ENCODE measurements around the gene APOBEC2. TPM values are rescaled to one million over a fixed set of nuclear protein-coding genes. Genes with fewer than 3 reads are reported as not detected.

Gene APOBEC2
- total and polyA plus RNA-seq, 2 of the 4 experiments (the other 2 are of a cell fraction), result not detected

DNA sequence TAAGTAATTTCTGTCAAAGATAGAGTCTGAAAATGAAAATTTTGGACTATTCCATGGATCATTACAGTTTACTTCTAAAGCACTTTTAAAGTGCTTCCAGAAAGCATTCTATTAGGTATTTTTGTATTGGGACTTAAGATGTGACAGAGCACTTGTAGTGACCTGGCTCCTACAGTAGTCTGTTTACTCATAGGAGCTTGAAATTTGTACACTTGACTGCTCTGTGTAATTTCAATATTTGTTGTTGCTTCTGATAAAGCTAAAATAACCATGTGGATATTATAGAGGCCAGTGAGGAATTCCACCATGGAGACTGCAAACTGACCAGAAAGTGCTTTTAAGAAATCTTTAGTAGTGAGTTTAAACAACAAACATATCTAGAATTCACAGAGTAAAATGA is 30.1 kb downstream of the APOBEC2 start:
- Histone ChIP-seq H3K18ac (ENCODE audit: low read depth, low read length) (no peak overlapping the region), H3K4me1 (ENCODE audit: control insufficient read depth, insufficient read depth, low read length) (no peaks in the 10 kb centered on the region), H2AFZ (replicated peaks; ENCODE audit: low read length, poor library complexity) (no peak overlapping the region), H2BK120ac (ENCODE audit: low read depth, low read length) (no peak overlapping the region), H2BK5ac (ENCODE audit: low read depth, low read length, poor library complexity, severe bottlenecking) (no peak overlapping the region), H4K20me1 (ENCODE audit: insufficient read depth, low read length) (no peaks in the 10 kb centered on the region), H2AK5ac (ENCODE audit: low read depth, low read length) (no peak overlapping the region), H2BK15ac (ENCODE audit: low read depth, low read length) (no peak overlapping the region), H3K4ac (ENCODE audit: low read depth, low read length) (no peak overlapping the region), H3K14ac (replicated peaks; ENCODE audit: low read depth, low read length) (no peak overlapping the region), H3K36me3 (ENCODE audit: control insufficient read depth, insufficient read depth, low read length) (peaks cover 14% of the 10 kb centered on the region), H4K91ac (ENCODE audit: insufficient read depth, low read depth, low read length) (no peak overlapping the region), H3K9ac (ENCODE audit: low read depth, low read length) (no peak overlapping the region), H3K27me3 (ENCODE audit: control insufficient read depth, insufficient read depth, low read length) (no peaks in the 10 kb centered on the region), H4K8ac (ENCODE audit: low read depth in 2 of 2, low read length in 2 of 2) (no peak overlapping the region), H3K9me1 (ENCODE audit: insufficient read depth, low read length) (no peaks in the 10 kb centered on the region), H4K5ac (ENCODE audit: low read depth, low read length) (no peak overlapping the region), H3K56ac (ENCODE audit: extremely low read depth, insufficient read depth, low read length) (no peak overlapping the region), H3K9me3 (ENCODE audit: control insufficient read depth, insufficient read depth, low read length) (no peaks in the 10 kb centered on the region), H3K79me1 (ENCODE audit: low read depth in 1 of 2, low read length in 2 of 2) (peaks cover 17 to 22% of the 10 kb centered on the region in 2 experiments), H2AK9ac (replicated peaks; ENCODE audit: low read depth, low read length, poor library complexity) (no peak overlapping the region), H3K23ac (ENCODE audit: low read depth, low read length) (no peak overlapping the region), H3K27ac (ENCODE audit: insufficient read depth, low read length) (no peak overlapping the region), H3K4me2 (ENCODE audit: low read depth, low read length) (no peak overlapping the region), H2BK20ac (ENCODE audit: low read depth, low read length) (no peak overlapping the region), H3K4me3 (ENCODE audit: insufficient read depth, low read depth, low read length) (no peak overlapping the region)
- in situ Hi-C loops (cut with MboI; ENCODE audit: low sequenced_read_pairs) (no loop called here), dilution Hi-C loops (cut with HindIII; ENCODE audit: low sequenced_read_pairs, unreplicated experiment) (no loop called here), intact Hi-C loops (cut with micrococcal nuclease) (no loop called here)
- TF ChIP-seq RCOR1 (IDR thresholded peaks at IDR 0.05; ENCODE audit: insufficient replicate concordance, low read length) (no peak), RFX5 (IDR thresholded peaks at IDR 0.05; ENCODE audit: low read depth, low read length) (no peak), FOS (IDR thresholded peaks at IDR 0.05; ENCODE audit: low read depth, low read length) (no peak), BHLHE40 (IDR thresholded peaks at IDR 0.05; ENCODE audit: low read depth, low read length) (no peak), MAZ (IDR thresholded peaks at IDR 0.05; ENCODE audit: borderline replicate concordance, low read depth, low read length) (no peak), CEBPB (IDR thresholded peaks at IDR 0.05; ENCODE audit: low read depth, low read length) (no peak), RAD21 (IDR thresholded peaks at IDR 0.05; ENCODE audit: low read length) (no peak), SMC3 (IDR thresholded peaks at IDR 0.05; ENCODE audit: low read depth, low read length) (no peak)
- TF ChIP-seq, protein P1, sequence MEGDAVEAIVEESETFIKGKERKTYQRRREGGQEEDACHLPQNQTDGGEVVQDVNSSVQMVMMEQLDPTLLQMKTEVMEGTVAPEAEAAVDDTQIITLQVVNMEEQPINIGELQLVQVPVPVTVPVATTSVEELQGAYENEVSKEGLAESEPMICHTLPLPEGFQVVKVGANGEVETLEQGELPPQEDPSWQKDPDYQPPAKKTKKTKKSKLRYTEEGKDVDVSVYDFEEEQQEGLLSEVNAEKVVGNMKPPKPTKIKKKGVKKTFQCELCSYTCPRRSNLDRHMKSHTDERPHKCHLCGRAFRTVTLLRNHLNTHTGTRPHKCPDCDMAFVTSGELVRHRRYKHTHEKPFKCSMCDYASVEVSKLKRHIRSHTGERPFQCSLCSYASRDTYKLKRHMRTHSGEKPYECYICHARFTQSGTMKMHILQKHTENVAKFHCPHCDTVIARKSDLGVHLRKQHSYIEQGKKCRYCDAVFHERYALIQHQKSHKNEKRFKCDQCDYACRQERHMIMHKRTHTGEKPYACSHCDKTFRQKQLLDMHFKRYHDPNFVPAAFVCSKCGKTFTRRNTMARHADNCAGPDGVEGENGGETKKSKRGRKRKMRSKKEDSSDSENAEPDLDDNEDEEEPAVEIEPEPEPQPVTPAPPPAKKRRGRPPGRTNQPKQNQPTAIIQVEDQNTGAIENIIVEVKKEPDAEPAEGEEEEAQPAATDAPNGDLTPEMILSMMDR (conservative IDR thresholded peaks at IDR 0.05; ENCODE audit: low read depth, low read length), result no peak
- DNase-seq, result no peak
- POLR2A ChIA-PET (ENCODE audit: unreplicated experiment), result no interaction called here
- no TSS peak for BruUV-seq (replicated peaks)
- no peak for ATAC-seq (ENCODE audit: low read depth)
- CTCF ChIA-PET, result no interaction called here
